GM12873 (cell line): ENCODE measurements around the gene GPRIN1.

Experiments
- TF ChIP-seq, protein P1 (sequence below): IDR thresholded peaks from 2 replicates; pipeline ENCODE4 v1.5.1; 2012; ENCODE audit warnings: low read depth, mild to moderate bottlenecking, moderate library complexity, low read length, control low read depth; ENCODE audit not compliant: insufficient read depth; ENCODE audit errors: missing control alignments

Gene GPRIN1

DNA sequence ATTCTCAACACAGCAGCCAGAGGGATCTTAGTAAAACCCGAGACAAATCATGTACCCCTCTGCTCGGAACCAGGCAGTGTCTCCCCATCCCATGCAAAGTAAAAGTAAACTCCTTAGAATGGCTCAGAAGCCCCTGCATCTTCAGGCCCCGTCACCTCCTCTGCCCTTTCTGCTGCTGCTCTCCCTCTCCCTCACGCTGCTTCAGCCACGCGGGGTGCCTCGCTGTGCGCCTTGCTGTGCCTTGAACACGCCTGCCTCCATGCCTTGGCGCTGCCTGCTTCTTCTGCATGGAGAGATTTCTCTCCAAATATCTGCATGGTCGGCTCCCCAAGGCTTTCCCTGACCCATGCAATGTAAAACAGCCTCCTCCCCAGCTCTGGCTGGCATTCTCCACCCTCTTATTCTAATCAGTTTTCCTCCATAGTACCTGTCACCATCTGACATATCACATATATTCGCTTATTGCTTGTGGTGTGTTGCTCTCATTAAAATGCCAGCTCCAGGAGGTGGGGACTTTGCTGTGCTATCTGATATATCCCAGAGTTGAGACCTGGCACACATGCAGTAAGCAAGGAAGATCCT, 8.0 kb downstream of the GPRIN1 start:
- TF ChIP-seq, protein P1, sequence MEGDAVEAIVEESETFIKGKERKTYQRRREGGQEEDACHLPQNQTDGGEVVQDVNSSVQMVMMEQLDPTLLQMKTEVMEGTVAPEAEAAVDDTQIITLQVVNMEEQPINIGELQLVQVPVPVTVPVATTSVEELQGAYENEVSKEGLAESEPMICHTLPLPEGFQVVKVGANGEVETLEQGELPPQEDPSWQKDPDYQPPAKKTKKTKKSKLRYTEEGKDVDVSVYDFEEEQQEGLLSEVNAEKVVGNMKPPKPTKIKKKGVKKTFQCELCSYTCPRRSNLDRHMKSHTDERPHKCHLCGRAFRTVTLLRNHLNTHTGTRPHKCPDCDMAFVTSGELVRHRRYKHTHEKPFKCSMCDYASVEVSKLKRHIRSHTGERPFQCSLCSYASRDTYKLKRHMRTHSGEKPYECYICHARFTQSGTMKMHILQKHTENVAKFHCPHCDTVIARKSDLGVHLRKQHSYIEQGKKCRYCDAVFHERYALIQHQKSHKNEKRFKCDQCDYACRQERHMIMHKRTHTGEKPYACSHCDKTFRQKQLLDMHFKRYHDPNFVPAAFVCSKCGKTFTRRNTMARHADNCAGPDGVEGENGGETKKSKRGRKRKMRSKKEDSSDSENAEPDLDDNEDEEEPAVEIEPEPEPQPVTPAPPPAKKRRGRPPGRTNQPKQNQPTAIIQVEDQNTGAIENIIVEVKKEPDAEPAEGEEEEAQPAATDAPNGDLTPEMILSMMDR: no peak

DNA sequence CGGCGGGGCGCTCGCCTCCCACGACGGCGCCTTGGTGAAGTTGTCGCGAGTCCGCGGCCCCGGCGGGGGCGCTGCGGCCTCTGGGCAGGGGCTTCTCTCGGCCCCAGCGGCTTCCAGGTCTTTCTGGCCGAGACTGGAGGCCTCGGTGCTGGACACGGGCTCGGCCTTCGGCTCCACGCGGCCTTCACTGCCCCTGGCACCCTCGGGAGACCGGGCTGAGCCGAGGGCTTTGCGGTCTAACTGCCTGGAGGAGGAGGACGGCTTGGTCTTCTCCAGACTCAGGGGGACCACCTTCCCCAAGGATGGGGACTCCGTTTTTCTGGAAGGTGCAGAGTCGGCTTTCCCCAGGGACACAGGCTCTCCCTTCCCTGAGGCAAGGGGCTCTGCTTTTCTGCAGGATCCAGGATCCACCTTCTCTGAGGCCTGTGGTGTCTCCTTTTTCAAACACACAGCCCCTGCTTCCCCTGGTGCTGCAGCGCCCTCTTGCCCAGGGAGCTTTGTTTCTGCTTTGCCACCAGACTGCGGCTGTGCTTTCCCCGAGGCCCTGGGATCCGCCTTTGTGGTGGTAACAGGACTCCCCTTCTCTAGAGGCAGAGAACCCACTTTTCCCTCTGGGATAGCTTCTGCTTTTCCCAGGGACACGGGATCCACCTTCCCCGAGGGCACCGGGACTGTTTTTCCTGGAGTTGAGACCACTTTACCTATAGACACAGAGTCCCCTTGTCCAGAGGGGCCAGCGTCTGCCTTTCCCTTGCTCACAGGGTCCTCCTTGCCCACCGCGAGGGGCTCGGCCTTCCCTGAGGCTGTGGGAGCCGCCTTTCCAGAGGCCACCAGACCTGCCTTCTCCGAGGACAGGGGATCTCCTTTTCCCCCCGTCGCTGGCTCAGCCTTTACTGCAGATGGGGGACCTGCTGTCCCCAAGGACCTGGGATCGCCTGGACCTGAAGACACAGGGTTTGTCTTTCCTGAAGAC, 12.3 kb downstream of the GPRIN1 start:
- TF ChIP-seq, protein P1: no peak

DNA sequence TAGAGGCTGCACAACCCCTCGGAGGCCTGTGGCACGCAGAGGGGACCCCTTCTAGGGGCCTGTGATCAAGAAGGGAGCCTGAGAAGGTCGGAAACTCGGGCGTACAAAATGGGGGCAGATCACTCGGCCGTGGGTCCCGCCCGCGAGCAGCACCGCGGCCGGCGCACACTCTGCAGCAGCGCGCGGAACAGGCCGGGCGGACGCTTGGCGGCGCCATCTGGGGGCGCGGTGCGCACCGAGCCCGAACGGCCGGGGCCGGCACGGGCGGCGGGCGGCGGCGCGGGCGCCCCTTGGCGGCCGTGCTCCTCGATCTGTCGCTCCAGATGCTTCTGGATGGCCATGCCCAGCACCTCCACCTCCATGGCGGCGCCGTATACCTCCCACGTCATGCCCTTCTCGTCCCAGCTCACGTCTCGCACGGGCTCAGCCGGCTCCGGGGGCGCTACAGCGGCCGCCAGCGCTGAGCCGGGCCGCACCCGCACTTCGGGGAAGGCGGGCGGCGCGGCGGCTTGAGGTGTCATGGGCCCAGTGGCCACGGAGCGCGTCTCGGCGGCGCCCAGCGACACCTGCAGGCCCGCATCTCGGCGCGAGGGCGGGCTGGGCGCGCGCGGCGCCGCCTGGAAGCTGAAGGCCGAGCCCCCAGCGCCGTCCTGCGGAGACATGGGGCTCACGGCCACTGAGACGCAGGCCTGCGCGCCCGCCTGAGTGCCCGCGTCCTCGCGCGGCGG, 13.1 kb downstream of the GPRIN1 start:
- TF ChIP-seq, protein P1: peak; percentile 31

DNA sequence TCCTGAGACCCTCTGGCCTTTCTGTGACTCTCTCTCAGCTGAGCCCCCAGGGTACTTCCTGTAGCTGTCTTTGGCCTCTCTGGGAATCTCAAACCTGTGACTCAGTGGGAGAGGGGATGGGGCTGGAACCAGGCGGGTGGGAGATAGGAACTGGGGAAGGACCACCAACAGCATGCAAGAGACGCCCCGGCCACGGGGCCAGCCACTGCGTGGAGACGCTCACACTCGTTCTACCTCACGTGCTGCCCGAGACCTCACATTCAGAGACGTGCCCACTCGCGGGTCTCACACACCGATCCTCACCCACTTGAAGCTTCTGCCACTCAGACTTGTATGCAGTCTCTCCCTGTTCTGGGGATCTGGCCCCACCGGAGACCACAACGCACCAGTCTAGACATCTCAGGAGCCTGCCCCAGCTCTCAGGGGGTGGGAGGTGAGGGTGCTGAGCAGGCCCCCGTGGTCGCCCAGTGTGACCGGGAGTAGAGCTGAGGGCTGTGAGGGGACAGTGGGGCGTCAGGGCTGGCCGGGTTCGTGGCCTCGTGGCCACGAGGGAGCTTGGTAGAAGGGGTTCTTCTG, 13.8 kb downstream of the GPRIN1 start:
- TF ChIP-seq, protein P1: no peak

DNA sequence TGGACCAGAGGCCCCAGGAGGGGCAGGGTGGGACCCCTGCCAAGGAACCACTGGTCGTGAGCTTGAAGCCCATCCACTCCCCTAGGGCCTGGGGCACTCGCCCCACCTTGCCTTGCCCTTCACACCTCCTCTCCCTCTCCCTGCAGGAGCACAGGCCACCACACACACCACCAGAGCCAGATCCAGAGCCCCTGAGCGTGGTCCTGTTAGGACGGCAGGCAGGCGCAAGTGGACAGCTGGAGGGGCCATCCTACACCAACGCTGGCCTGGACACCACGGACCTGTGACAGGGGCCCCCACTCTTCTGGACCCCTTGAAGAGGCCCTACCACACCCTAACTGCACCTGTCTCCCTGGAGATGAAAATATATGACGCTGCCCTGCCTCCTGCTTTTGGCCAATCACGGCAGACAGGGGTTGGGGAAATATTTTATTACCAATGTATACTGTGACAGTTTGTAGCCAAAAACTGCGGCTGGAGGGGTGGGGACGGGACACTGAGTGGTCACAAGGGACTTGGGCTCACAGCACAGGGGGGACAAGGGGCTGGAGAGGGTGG, 14.5 kb downstream of the GPRIN1 start:
- TF ChIP-seq, protein P1: no peak

DNA sequence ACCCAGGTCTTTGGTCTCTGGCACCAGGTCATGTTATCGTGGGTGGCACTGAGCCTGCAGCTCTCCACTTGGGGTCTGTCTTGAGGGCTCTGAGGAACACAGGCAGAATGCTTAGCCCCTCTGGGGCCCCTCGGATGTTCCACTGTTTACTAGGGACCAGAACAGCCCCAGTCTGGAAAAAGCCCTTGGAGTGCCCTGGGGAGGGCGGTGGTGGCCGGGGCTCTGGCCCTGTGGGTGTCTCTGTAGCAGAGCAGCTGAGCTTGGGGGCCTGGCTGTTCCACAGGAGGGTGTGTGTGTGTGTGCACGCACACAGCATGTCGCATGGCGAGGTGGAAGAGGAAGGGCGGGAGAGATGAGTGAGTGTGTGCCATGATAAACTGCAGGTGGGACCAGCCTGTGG, 15.4 kb downstream of the GPRIN1 start:
- TF ChIP-seq, protein P1: no peak
